Left ventricle myocardium inferior (tissue), 1 donor: ENCODE measurements around the gene NAV2. TPM values are rescaled to one million over a fixed set of nuclear protein-coding genes. Genes with fewer than 3 reads are reported as not detected.

ENCODE experiments used
- DNase-seq: peaks from one replicate; pipeline ENCODE4 v3.0.0-alpha.2; 2020
- H3K27ac ChIP-seq: fragments of 200-600 bp; replicated peaks from 2 replicates; pipeline ENCODE4 v1.8.0; 2021
- H3K27me3 ChIP-seq: fragments of 200-600 bp; 2 replicates; pipeline ENCODE4 v1.8.0; 2021; ENCODE audit warnings: low read depth
- H3K36me3 ChIP-seq: fragments of 200-600 bp; 2 replicates; pipeline ENCODE4 v1.8.0; 2021
- H3K4me1 ChIP-seq: fragments of 200-600 bp; 2 replicates; pipeline ENCODE4 v1.8.0; 2021
- H3K4me3 ChIP-seq: fragments of 200-600 bp; 2 replicates; pipeline ENCODE4 v1.8.0; 2021; ENCODE audit warnings: mild to moderate bottlenecking, moderate library complexity
- H3K9me3 ChIP-seq: fragments of 200-600 bp; replicated peaks from 2 replicates; pipeline ENCODE4 v1.8.0; 2021
- CTCF ChIP-seq: fragments of 200-600 bp; IDR thresholded peaks from 2 replicates; pipeline ENCODE4 v1.8.0; 2021; ENCODE audit warnings: antibody characterized with exemption, mild to moderate bottlenecking, borderline replicate concordance
- intact Hi-C: fragments of 100-400 bp; cut with micrococcal nuclease; formaldehyde crosslinking; loops from one replicate; pipeline ENCODE4 v1.11.0; 2022
- total RNA-seq: library from RNA; stranded (reverse); fragmentation: NEBNext Ultra II Directional; extraction: Animal tissue kit (Norgen Biotek cat#: 25700); gene quantifications from one replicate; pipeline ENCODE4 v1.2.1, GENCODE V29; 2021
- donor health status: DM: no; HTN: yes; CAD: no; lungs with severe emphysema.

The NAV2 gene
- total RNA-seq, 1 donor from 2014 or later: 14.3 TPM

GRCh38 chr11:19828382-19829108 is 115.9 kb downstream of the NAV2 start:
- DNase-seq: no peak
- Histone ChIP-seq H3K27ac (no peak overlapping the region), H3K27me3 (no peaks in the 10 kb centered on the region), H3K36me3 (peaks cover 11% of the 10 kb centered on the region), H3K4me3 (no peak overlapping the region), H3K9me3 (peaks cover 3% of the 10 kb centered on the region), H3K4me1 (peaks cover 21% of the 10 kb centered on the region)
- no peak for TF ChIP-seq CTCF
- intact Hi-C loops: no loop called here

GRCh38 chr11:19829109-19829837 is 116.6 kb downstream of the NAV2 start:
- H3K36me3 ChIP-seq: peaks cover 19% of the 10 kb centered on the region
- H3K4me1 ChIP-seq: peaks cover 21% of the 10 kb centered on the region
- no peaks in the 10 kb centered on the region for H3K27me3 ChIP-seq
- no peak overlapping the region for H3K27ac ChIP-seq
- peaks cover 8% of the 10 kb centered on the region for H3K9me3 ChIP-seq
- DNase-seq: no peak
- intact Hi-C loops: no loop called here
- H3K4me3 ChIP-seq: no peak overlapping the region
- no peak for TF ChIP-seq CTCF

GRCh38 chr11:19832086-19832750 is 119.6 kb downstream of the NAV2 start:
- H3K27ac ChIP-seq: no peak overlapping the region
- TF ChIP-seq CTCF: no peak
- peaks cover 8% of the 10 kb centered on the region for H3K9me3 ChIP-seq
- no peaks in the 10 kb centered on the region for H3K27me3 ChIP-seq
- peaks cover 19% of the 10 kb centered on the region for H3K36me3 ChIP-seq
- H3K4me1 ChIP-seq: peaks cover 17% of the 10 kb centered on the region
- no peak overlapping the region for H3K4me3 ChIP-seq
- intact Hi-C loops: no loop called here
- no peak for DNase-seq

GRCh38 chr11:19832901-19833300 is 120.3 kb downstream of the NAV2 start:
- DNase-seq: no peak
- no peak for TF ChIP-seq CTCF
- intact Hi-C loops: no loop called here
- Histone ChIP-seq H3K36me3 (peaks cover 19% of the 10 kb centered on the region), H3K27me3 (no peaks in the 10 kb centered on the region), H3K27ac (no peak overlapping the region), H3K4me3 (no peak overlapping the region), H3K9me3 (peaks cover 8% of the 10 kb centered on the region), H3K4me1 (peaks cover 10% of the 10 kb centered on the region)

- Histone ChIP-seq H3K27me3 (no peaks in the 10 kb centered on the region), H3K4me1 (peaks cover 4% of the 10 kb centered on the region), H3K27ac (no peak overlapping the region), H3K36me3 (peaks cover 19% of the 10 kb centered on the region), H3K9me3 (peaks cover 8% of the 10 kb centered on the region), H3K4me3 (no peak overlapping the region)
- no peak for TF ChIP-seq CTCF
- DNase-seq: no peak
- intact Hi-C loops: no loop called here
These were observed 122.1 kb downstream of the NAV2 start for GRCh38 chr11:19834771-19835170.
